GM23248 (cell line): Measurements from ENCODE around the gene ADM5.

ENCODE experiments used
- EZH2 ChIP-seq: fragments of 200-600 bp; sonication (generic); IDR thresholded peaks from 2 replicates; pipeline ENCODE4 v1.6.1; 2018; ENCODE audit warnings: antibody characterized with exemption, mild to moderate bottlenecking; ENCODE audit not compliant: insufficient read depth, poor library complexity, severe bottlenecking
- EZH2phosphoT487 ChIP-seq: fragments of 200-600 bp; sonication (generic); IDR thresholded peaks from 2 replicates; pipeline ENCODE4 v1.6.1; 2018; ENCODE audit warnings: antibody characterized with exemption, moderate library complexity, mild to moderate bottlenecking, low read depth; ENCODE audit not compliant: insufficient read depth

- TF ChIP-seq EZH2phosphoT487: no peak
- TF ChIP-seq EZH2: no peak
Observed at GRCh38 chr19:49664171-49665035, 25.0 kb upstream of the ADM5 start.
